LNCAP (cell line): ENCODE data around the gene HDAC11.

Experiments
- TF ChIP-seq, protein P1 (sequence below): fragments of 450-650 bp; IDR thresholded peaks from 2 replicates; pipeline ENCODE4 v1.5.1; 2017; ENCODE audit warnings: mild to moderate bottlenecking

The HDAC11 gene

DNA sequence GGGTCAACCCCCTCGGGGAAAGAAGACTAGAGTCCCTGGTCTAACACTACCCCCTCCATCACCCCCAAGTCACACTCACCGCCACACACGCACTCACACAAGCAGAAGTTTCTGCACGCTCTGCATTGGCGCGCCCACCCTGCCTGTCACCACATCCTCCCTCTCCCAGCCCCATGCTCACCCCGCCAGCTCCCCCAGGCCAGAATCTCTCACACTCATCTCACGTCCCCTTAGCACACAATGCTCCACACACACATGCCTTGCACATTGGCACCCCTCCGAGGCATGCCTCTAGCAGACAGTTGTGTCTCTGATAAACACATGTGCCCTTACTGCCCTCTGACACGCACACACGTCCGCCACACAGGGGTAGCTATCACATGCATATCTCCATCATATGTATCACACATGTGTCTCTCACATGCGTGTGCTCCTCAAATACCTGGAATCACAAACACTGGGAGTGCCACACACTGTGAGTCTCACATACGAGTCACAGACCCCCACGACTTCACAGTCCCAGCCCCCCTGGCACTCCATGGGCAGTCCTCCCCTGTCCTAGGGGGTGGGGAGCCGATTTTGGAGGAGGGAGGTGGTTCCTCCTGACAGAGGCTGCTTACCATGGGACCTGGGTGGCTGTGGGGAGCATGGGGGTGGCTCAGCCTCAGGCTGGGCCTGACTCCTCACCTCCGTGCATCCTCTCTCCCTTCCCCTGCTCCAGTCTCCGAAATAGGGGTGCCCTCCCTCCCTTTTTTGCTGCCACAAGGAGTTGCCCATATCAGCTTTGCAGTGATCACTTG is 69.7 kb downstream of the HDAC11 start:
- TF ChIP-seq, protein P1, sequence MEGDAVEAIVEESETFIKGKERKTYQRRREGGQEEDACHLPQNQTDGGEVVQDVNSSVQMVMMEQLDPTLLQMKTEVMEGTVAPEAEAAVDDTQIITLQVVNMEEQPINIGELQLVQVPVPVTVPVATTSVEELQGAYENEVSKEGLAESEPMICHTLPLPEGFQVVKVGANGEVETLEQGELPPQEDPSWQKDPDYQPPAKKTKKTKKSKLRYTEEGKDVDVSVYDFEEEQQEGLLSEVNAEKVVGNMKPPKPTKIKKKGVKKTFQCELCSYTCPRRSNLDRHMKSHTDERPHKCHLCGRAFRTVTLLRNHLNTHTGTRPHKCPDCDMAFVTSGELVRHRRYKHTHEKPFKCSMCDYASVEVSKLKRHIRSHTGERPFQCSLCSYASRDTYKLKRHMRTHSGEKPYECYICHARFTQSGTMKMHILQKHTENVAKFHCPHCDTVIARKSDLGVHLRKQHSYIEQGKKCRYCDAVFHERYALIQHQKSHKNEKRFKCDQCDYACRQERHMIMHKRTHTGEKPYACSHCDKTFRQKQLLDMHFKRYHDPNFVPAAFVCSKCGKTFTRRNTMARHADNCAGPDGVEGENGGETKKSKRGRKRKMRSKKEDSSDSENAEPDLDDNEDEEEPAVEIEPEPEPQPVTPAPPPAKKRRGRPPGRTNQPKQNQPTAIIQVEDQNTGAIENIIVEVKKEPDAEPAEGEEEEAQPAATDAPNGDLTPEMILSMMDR = no peak

- TF ChIP-seq, protein P1 = no peak
Observed at GRCh38 chr3:13550423-13550690, 70.3 kb downstream of the HDAC11 start.

DNA sequence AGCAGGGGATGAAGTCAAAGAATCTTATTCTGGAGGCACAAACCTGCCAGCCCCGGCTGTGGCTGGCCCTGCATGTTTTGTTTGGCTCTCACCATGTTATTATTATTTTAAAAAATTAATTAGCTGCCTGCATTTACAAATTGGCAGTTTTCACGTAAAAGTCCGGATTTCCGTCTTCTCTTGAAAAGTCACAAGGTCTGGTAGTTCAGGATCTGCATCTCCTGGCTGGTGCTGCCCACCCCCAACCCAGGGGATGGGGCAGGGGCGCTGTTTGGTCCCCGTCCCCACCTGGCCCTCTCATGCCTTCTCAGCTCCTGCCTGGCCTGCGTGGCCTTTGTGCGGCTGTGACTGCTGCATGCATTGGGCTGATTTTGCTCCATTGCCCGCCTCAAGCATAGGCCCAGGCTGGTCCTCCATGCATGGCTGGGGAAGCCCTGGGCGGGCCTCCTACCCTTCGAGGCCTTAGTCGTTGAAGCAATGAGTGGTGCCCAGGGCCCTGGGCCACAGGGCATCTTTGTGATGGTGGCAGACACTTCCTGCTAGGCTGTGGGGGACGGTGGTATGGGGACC is 70.8 kb downstream of the HDAC11 start:
- TF ChIP-seq, protein P1 = no peak

- TF ChIP-seq, protein P1 = no peak
Observed at GRCh38 chr3:13552857-13553652, 72.9 kb downstream of the HDAC11 start.

DNA sequence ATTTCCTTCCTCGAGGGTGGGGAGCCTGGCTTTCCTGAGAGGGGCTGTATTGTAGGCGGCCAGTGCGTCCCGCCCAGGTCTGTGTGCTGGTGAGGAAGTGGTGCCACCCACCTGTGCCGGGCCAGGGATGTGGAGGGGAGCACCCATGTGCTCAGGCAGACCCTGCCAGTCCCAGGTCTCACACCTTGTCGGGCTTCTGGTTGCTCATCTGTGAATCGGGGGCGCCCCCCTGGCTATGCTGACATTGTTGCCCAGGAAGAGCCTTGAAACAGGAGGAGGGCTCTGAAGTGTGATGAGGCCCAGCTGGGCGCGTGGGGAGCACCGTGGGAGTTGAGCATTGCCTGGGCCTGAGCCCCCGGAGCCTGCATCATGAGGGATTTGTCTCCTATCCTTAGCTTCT is 73.6 kb downstream of the HDAC11 start:
- TF ChIP-seq, protein P1 = no peak

DNA sequence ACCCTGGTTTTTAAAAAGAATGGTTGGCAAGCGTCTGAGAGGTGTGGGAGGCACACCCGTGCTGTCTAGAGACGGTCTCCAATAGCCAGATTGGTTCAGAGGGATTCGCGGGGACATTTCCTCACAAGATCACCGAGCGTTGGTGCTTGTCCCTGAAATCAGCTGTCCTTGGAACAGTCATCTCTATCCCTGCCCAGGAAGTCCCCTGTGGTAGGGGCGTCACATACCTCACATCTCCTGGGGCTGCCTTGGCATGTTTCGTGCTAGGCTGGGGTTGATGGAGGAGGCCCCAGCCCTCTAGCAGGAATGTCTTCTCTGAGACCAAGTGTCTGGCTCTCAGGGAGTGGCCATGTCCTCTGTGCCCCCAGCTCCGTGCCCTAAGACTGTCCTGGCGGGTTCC is 75.6 kb downstream of the HDAC11 start:
- TF ChIP-seq, protein P1 = no peak
